ENCODE results near the gene BLOC1S1.

DNA sequence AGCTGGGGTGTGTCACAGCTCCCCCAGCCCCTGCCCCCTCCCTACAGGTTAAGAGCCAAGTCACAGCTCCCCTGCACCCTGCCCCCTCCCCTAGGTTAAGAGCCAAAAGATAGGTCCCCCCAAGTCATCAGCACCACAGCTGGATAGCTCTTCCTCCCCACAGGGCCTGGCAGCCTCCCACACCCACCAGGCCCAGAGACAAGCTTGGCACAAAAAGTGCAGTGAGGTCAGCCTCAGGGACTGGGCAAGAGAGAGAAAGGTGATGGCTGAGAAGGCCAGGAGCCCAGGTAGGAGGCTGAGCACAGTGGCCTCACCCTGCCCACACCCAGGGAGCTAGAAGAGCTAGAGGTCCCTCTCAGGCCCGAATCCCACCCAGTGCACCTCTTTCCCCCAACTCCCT, 16.9 kb upstream of the BLOC1S1 start:
- TF ChIP-seq, protein P1, sequence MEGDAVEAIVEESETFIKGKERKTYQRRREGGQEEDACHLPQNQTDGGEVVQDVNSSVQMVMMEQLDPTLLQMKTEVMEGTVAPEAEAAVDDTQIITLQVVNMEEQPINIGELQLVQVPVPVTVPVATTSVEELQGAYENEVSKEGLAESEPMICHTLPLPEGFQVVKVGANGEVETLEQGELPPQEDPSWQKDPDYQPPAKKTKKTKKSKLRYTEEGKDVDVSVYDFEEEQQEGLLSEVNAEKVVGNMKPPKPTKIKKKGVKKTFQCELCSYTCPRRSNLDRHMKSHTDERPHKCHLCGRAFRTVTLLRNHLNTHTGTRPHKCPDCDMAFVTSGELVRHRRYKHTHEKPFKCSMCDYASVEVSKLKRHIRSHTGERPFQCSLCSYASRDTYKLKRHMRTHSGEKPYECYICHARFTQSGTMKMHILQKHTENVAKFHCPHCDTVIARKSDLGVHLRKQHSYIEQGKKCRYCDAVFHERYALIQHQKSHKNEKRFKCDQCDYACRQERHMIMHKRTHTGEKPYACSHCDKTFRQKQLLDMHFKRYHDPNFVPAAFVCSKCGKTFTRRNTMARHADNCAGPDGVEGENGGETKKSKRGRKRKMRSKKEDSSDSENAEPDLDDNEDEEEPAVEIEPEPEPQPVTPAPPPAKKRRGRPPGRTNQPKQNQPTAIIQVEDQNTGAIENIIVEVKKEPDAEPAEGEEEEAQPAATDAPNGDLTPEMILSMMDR (IDR thresholded peaks at IDR 0.05) = no peak
- TF ChIP-seq POLR2A (IDR thresholded peaks at IDR 0.05) = no peak
